WTC11 (cell line): ENCODE results near the gene SPDYC. TPM values are rescaled to one million over a fixed set of nuclear protein-coding genes. Genes with fewer than 3 reads are reported as not detected.

Experiments used
- ATAC-seq: fragments of 200-7000 bp; cut with Tn5 transposase; 2 replicates; pipeline ENCODE4 v1.10.0; 2021; ENCODE audit warnings: mild to moderate bottlenecking, moderate library complexity
- CTCF ChIA-PET: fragments of 300-600 bp; sonication (Branson Sonifier 250); formaldehyde crosslinking; loops from one replicate; lab custom pipeline; 2021; ENCODE audit warnings: antibody characterized with exemption; lab: Charles Lee
- POLR2A ChIA-PET: fragments of 350-600 bp; sonication (Branson Sonifier 250); formaldehyde crosslinking; loops from one replicate; lab custom pipeline; 2021; ENCODE audit warnings: antibody characterized with exemption; lab: Charles Lee
- DNase-seq: peaks from one replicate; pipeline ENCODE4 v3.0.0; 2021; ENCODE audit warnings: low spot score
- H3K27ac Mint-ChIP-seq: 2 replicates; pipeline ENCODE4 v1.8.0; 2021; ENCODE audit warnings: mixed read lengths
- H3K27me3 Mint-ChIP-seq: 2 replicates; pipeline ENCODE4 v1.8.0; 2021; ENCODE audit warnings: low read depth, mild to moderate bottlenecking, moderate library complexity, mixed read lengths
- H3K36me3 Mint-ChIP-seq: 2 replicates; pipeline ENCODE4 v1.8.0; 2021; ENCODE audit warnings: mixed read lengths
- H3K4me1 Mint-ChIP-seq: 2 replicates; pipeline ENCODE4 v1.8.0; 2022; ENCODE audit warnings: mixed read lengths
- H3K4me3 Mint-ChIP-seq: 2 replicates; pipeline ENCODE4 v1.8.0; 2021; ENCODE audit warnings: mild to moderate bottlenecking, moderate library complexity, mixed read lengths
- H3K9me3 Mint-ChIP-seq: 2 replicates; pipeline ENCODE4 v1.8.0; 2021; ENCODE audit warnings: mixed read lengths
- ATF1 ChIP-seq: sonication (generic); formaldehyde crosslinking; IDR thresholded peaks from 2 replicates; pipeline ENCODE4 v1.8.1; 2023; ENCODE audit warnings: mild to moderate bottlenecking, moderate library complexity, missing genetic modification reagents
- CBFB ChIP-seq: sonication (generic); formaldehyde crosslinking; IDR thresholded peaks from 2 replicates; pipeline ENCODE4 v1.8.1; 2022; ENCODE audit warnings: mild to moderate bottlenecking, low read depth, missing genetic modification reagents
- CREM ChIP-seq: sonication (generic); formaldehyde crosslinking; IDR thresholded peaks from 2 replicates; pipeline ENCODE4 v1.8.1; 2022; ENCODE audit warnings: mild to moderate bottlenecking, missing genetic modification reagents, moderate library complexity
- FOXP1 ChIP-seq: sonication (generic); formaldehyde crosslinking; IDR thresholded peaks from 2 replicates; pipeline ENCODE4 v1.8.0; 2022; ENCODE audit warnings: missing genetic modification reagents, mild to moderate bottlenecking, moderate library complexity, borderline replicate concordance
- GRHL2 ChIP-seq: fragments of 250-450 bp; sonication (Bioruptor Pico); IDR thresholded peaks from 2 replicates; pipeline ENCODE4 v1.8.0; 2022; ENCODE audit warnings: mild to moderate bottlenecking, moderate library complexity; ENCODE audit not compliant: insufficient replicate concordance, severe bottlenecking
- KAT7 ChIP-seq: sonication (generic); formaldehyde crosslinking; IDR thresholded peaks from 2 replicates; pipeline ENCODE4 v1.8.1; 2023; ENCODE audit warnings: missing genetic modification reagents, mild to moderate bottlenecking, borderline replicate concordance
- MXD4 ChIP-seq: fragments of 250-450 bp; sonication (Bioruptor Pico); IDR thresholded peaks from 2 replicates; pipeline ENCODE4 v1.8.0; 2021; ENCODE audit warnings: mild to moderate bottlenecking, moderate library complexity, borderline replicate concordance
- MYBL2 ChIP-seq: sonication (generic); formaldehyde crosslinking; IDR thresholded peaks from 2 replicates; pipeline ENCODE4 v1.8.1; 2023; ENCODE audit warnings: mild to moderate bottlenecking, moderate library complexity, missing genetic modification reagents
- NFATC4 ChIP-seq: fragments of 250-450 bp; sonication (Bioruptor Pico); IDR thresholded peaks from 2 replicates; pipeline ENCODE4 v1.9.0; 2021; ENCODE audit warnings: mild to moderate bottlenecking
- NFE2L1 ChIP-seq: sonication (generic); formaldehyde crosslinking; IDR thresholded peaks from 2 replicates; pipeline ENCODE4 v1.8.1; 2023; ENCODE audit warnings: missing genetic modification reagents
- NFYB ChIP-seq: sonication (generic); formaldehyde crosslinking; conservative IDR thresholded peaks from 2 replicates; pipeline ENCODE4 v1.8.0; 2022; ENCODE audit warnings: low read depth, missing genetic modification reagents
- NR1H2 ChIP-seq: sonication (generic); formaldehyde crosslinking; IDR thresholded peaks from 2 replicates; pipeline ENCODE4 v1.9.0; 2021; ENCODE audit warnings: mild to moderate bottlenecking, moderate library complexity, missing genetic modification reagents
- NR2C2 ChIP-seq: sonication (generic); formaldehyde crosslinking; IDR thresholded peaks from 2 replicates; pipeline ENCODE4 v1.8.0; 2022; ENCODE audit warnings: mild to moderate bottlenecking, missing genetic modification reagents
- PRRX2 ChIP-seq: fragments of 250-450 bp; sonication (Bioruptor Pico); IDR thresholded peaks from 2 replicates; pipeline ENCODE4 v1.8.0; 2021; ENCODE audit warnings: mild to moderate bottlenecking
- RORB ChIP-seq: fragments of 250-450 bp; sonication (Bioruptor Pico); IDR thresholded peaks from 2 replicates; pipeline ENCODE4 v1.9.0; 2021; ENCODE audit warnings: mild to moderate bottlenecking
- SP1 ChIP-seq: sonication (generic); formaldehyde crosslinking; conservative IDR thresholded peaks from 2 replicates; pipeline ENCODE4 v1.8.1; 2022; ENCODE audit warnings: missing genetic modification reagents
- TCF7 ChIP-seq: sonication (generic); formaldehyde crosslinking; IDR thresholded peaks from 2 replicates; pipeline ENCODE4 v1.8.0; 2022; ENCODE audit warnings: mild to moderate bottlenecking, low read depth, missing genetic modification reagents, moderate library complexity
- TEAD1 ChIP-seq: sonication (generic); formaldehyde crosslinking; IDR thresholded peaks from 2 replicates; pipeline ENCODE4 v1.8.0; 2022; ENCODE audit warnings: mild to moderate bottlenecking, missing genetic modification reagents
- TP53 ChIP-seq: sonication (generic); formaldehyde crosslinking; IDR thresholded peaks from 2 replicates; pipeline ENCODE4 v1.8.1; 2023; ENCODE audit warnings: mild to moderate bottlenecking, missing genetic modification reagents
- ZBTB21 ChIP-seq: sonication (generic); formaldehyde crosslinking; IDR thresholded peaks from 2 replicates; pipeline ENCODE4 v1.8.1; 2023; ENCODE audit warnings: mild to moderate bottlenecking, missing genetic modification reagents, borderline replicate concordance
- ZNF232 ChIP-seq: sonication (generic); formaldehyde crosslinking; IDR thresholded peaks from 2 replicates; pipeline ENCODE4 v1.8.0; 2022; ENCODE audit warnings: mild to moderate bottlenecking, missing genetic modification reagents
- ZNF416 ChIP-seq: fragments of 250-450 bp; sonication (Bioruptor Pico); IDR thresholded peaks from 2 replicates; pipeline ENCODE4 v1.9.0; 2021; ENCODE audit warnings: mild to moderate bottlenecking, inconsistent platforms
- total RNA-seq: library from RNA; stranded (reverse); gene quantifications from 3 replicates; pipeline ENCODE4 v1.2.3, GENCODE V29; 2021
- TF ChIP-seq, protein P1 (sequence below): sonication (generic); formaldehyde crosslinking; IDR thresholded peaks from 2 replicates; pipeline ENCODE4 v1.8.1; 2023; ENCODE audit warnings: mild to moderate bottlenecking, missing genetic modification reagents, moderate library complexity
- TF ChIP-seq, protein P2 (sequence below): fragments of 250-450 bp; sonication (Bioruptor Pico); conservative IDR thresholded peaks from 2 replicates; pipeline ENCODE4 v1.9.0; 2021; ENCODE audit warnings: mild to moderate bottlenecking
- TF ChIP-seq, protein P3 (sequence below): sonication (generic); formaldehyde crosslinking; IDR thresholded peaks from 2 replicates; pipeline ENCODE4 v1.8.0; 2023; ENCODE audit warnings: missing genetic modification reagents, mild to moderate bottlenecking, borderline replicate concordance

SPDYC gene
- total RNA-seq, 1 experiment from 2014 or later: 0.35 TPM

DNA sequence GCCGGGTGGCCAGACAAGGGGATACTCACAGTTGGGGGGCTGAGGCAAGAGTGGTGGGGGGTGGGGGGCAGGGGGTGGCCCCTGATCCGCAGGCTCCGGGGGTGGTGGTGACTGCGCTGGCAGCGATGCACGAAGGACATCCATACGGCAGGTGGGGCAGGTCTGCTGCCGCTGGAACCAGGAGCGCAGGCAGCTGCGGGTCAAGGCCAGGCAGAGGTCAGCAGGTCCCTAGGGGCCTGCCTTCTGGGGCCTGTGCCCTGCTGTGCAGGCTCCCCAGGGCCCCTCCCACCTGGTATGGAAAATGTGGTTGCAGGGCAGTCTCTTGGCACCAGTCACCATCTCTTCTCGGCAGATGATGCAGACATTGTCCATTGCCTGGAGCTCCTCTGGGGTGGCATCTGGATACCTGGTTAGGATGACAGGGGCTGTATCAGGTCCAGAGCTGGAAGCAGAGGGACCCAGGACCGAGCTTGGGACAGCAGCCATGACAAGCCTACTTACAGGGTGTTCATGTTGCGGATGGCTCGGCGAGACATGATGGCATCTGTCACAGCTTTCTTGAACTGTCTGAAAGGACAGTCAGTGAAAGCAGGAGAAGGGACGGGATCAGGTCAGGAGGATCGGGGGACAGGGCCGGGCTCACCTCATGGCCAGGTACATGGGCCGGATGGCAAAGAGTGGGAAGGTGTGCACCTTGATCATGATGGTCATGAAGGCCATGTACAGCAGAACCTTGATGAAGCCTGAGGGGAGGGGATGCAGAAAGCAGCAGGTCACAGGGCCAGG lies 39.2 kb upstream of the SPDYC start:
- Mint-ChIP-seq H3K9me3 (no peaks in the 10 kb centered on the region), H3K27ac (no peak overlapping the region), H3K4me3 (no peak overlapping the region), H3K27me3 (no peaks in the 10 kb centered on the region), H3K4me1 (peaks cover 13% of the 10 kb centered on the region), H3K36me3 (peaks cover 27% of the 10 kb centered on the region)
- ATAC-seq (no peak), DNase-seq (no peak)
- ChIA-PET CTCF (interaction anchor here (1.2 to 3.1 kb wide), 7 partner anchors 9 to 185 kb away, joined by 3 to 13 read pairs (median 4); partner anchors contain the start of genes CAPN1, FAU, MRPL49 and TM7SF2), POLR2A (interaction anchor here (0.5 to 1.8 kb wide), 2 partner anchors 9 to 131 kb away, joined by 6 to 7 read pairs; partner anchors contain the start of genes FAU and MRPL49)
- TF ChIP-seq CBFB (CRISPR knock-in tag) (no peak), NR1H2 (CRISPR knock-in tag) (no peak), ZNF232 (no peak), MYBL2 (CRISPR knock-in tag) (no peak), TEAD1 (CRISPR knock-in tag) (no peak), TP53 (CRISPR knock-in tag) (no peak), GRHL2 (no peak), FOXP1 (no peak), ZBTB21 (CRISPR knock-in tag) (no peak), NFYB (CRISPR knock-in tag) (no peak), RORB (CRISPR knock-in tag) (no peak), ZNF416 (CRISPR knock-in tag) (no peak), ATF1 (no peak)
- TF ChIP-seq, protein P1, sequence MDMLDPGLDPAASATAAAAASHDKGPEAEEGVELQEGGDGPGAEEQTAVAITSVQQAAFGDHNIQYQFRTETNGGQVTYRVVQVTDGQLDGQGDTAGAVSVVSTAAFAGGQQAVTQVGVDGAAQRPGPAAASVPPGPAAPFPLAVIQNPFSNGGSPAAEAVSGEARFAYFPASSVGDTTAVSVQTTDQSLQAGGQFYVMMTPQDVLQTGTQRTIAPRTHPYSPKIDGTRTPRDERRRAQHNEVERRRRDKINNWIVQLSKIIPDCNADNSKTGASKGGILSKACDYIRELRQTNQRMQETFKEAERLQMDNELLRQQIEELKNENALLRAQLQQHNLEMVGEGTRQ (CRISPR knock-in tag): no peak

DNA sequence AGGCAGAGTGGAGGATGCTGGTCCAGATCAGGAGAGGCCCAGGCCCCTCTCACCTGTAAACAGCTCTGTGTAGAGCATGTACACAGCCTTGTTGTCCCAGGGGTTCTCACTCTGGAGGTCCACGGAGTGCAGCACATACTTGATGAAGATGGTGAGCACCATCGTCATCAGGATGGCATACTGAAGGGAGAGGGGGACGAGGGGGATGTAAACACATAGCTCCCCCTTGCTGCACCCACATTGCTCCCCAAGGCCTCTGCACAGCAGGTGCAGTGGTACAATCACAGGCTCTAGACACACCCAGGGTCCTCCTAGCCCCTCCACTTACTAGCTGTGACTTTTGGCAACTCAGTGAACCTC lies 38.6 kb upstream of the SPDYC start:
- DNase-seq (no peak), ATAC-seq (no peak)
- peaks cover 24% of the 10 kb centered on the region for H3K36me3 Mint-ChIP-seq
- H3K9me3 Mint-ChIP-seq: no peaks in the 10 kb centered on the region
- H3K27me3 Mint-ChIP-seq: no peaks in the 10 kb centered on the region
- POLR2A ChIA-PET: interaction anchor here (0.5 to 1.8 kb wide), 2 partner anchors 9 to 131 kb away, joined by 6 to 7 read pairs; partner anchors contain the start of genes FAU and MRPL49
- CTCF ChIA-PET: interaction anchor here (2.0 to 3.1 kb wide), 2 partner anchors 14 to 50 kb away, joined by 12 to 13 read pairs; partner anchors contain the start of genes CAPN1 and ZNHIT2
- no peak overlapping the region for H3K27ac Mint-ChIP-seq
- H3K4me1 Mint-ChIP-seq: peaks cover 18% of the 10 kb centered on the region
- no peak overlapping the region for H3K4me3 Mint-ChIP-seq
- TF ChIP-seq ATF1 (no peak), SP1 (CRISPR knock-in tag) (no peak), NR2C2 (no peak), CREM (CRISPR knock-in tag) (no peak), NFE2L1 (CRISPR knock-in tag) (no peak), ZNF416 (CRISPR knock-in tag) (no peak), KAT7 (CRISPR knock-in tag) (no peak), MXD4 (CRISPR knock-in tag) (no peak), MYBL2 (CRISPR knock-in tag) (no peak), PRRX2 (CRISPR knock-in tag) (no peak), CBFB (CRISPR knock-in tag) (no peak), NFYB (CRISPR knock-in tag) (no peak), TCF7 (CRISPR knock-in tag) (no peak), NFATC4 (CRISPR knock-in tag) (no peak), RORB (CRISPR knock-in tag) (no peak)
- TF ChIP-seq, protein P2, sequence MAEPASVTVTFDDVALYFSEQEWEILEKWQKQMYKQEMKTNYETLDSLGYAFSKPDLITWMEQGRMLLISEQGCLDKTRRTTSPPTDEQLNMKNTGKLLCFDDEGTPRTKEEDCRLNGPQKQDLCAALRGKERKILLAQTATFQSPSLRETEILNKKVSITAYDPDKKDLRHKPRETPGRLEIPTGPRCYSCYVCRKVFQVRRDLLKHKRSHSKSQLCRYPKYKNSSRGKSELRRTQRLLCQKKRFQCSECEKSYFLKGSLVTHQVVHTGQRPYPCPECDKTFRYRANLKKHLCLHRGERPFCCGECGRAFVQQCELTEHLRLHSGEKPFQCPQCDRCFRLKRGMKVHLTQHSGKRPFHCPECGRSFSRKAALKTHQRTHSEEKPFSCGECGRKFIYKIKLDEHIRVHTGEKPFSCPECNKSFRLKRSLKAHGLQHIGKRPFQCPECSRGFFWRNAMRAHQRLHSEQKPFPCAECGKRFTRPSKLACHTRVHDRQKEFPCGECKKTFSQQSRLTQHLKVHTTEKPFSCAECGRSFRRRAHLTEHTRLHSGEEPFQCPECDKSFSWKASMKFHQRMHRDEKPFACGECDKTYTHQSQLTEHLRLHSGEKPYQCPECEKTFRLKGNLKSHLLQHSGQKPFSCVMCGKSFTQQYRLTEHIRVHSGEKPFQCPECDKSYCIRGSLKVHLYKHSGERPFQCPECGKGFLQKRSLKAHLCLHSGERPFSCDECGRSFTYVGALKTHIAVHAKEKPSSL: no peak
- TF ChIP-seq, protein P3, sequence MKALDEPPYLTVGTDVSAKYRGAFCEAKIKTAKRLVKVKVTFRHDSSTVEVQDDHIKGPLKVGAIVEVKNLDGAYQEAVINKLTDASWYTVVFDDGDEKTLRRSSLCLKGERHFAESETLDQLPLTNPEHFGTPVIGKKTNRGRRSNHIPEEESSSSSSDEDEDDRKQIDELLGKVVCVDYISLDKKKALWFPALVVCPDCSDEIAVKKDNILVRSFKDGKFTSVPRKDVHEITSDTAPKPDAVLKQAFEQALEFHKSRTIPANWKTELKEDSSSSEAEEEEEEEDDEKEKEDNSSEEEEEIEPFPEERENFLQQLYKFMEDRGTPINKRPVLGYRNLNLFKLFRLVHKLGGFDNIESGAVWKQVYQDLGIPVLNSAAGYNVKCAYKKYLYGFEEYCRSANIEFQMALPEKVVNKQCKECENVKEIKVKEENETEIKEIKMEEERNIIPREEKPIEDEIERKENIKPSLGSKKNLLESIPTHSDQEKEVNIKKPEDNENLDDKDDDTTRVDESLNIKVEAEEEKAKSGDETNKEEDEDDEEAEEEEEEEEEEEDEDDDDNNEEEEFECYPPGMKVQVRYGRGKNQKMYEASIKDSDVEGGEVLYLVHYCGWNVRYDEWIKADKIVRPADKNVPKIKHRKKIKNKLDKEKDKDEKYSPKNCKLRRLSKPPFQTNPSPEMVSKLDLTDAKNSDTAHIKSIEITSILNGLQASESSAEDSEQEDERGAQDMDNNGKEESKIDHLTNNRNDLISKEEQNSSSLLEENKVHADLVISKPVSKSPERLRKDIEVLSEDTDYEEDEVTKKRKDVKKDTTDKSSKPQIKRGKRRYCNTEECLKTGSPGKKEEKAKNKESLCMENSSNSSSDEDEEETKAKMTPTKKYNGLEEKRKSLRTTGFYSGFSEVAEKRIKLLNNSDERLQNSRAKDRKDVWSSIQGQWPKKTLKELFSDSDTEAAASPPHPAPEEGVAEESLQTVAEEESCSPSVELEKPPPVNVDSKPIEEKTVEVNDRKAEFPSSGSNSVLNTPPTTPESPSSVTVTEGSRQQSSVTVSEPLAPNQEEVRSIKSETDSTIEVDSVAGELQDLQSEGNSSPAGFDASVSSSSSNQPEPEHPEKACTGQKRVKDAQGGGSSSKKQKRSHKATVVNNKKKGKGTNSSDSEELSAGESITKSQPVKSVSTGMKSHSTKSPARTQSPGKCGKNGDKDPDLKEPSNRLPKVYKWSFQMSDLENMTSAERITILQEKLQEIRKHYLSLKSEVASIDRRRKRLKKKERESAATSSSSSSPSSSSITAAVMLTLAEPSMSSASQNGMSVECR (CRISPR knock-in tag): no peak
